ENCODE data around the gene POLD3. TPM values are rescaled to one million over a fixed set of nuclear protein-coding genes. Genes with fewer than 3 reads are reported as not detected.

POLD3 gene
- total RNA-seq, 1 experiment from 2014 or later: 20.3 TPM

GRCh38 chr11:74687237-74688023, 95.0 kb downstream of the POLD3 start:
- DNase-seq (ENCODE audit: low spot score): no peak

- no peak for DNase-seq (ENCODE audit: low spot score)
Measured at GRCh38 chr11:74689666-74690065, 97.3 kb downstream of the POLD3 start.

- no peak for DNase-seq (ENCODE audit: low spot score)
Measured at GRCh38 chr11:74691755-74692154, 99.4 kb downstream of the POLD3 start.

Other genes starting within 250 kb of the POLD3 start
- 2.2 and 3.7 TPM in 2 replicates for gene PGM2L1, start 194.1 kb upstream of the POLD3 start, total RNA-seq (2014; rRNA removed; shearing (Covaris generic))
- gene KCNE3, start 125.0 kb upstream of the POLD3 start, total RNA-seq (2014; rRNA removed; shearing (Covaris generic)): 0.08 TPM in 1 of 2 replicates, not detected in the other
- gene LIPT2, start 98.9 kb upstream of the POLD3 start, total RNA-seq (2014; rRNA removed; shearing (Covaris generic)): 8.7 and 10.3 TPM in 2 replicates
- not detected in 2 replicates for gene CHRDL2, start 138.8 kb downstream of the POLD3 start, total RNA-seq (2014; rRNA removed; shearing (Covaris generic))
- 6.0 and 8.3 TPM in 2 replicates for gene RNF169, start 156.3 kb downstream of the POLD3 start, total RNA-seq (2014; rRNA removed; shearing (Covaris generic))

Measured in H4 (cell line).